HT-29 (cell line): ENCODE measurements around the gene SHANK3. TPM values are rescaled to one million over a fixed set of nuclear protein-coding genes. Genes with fewer than 3 reads are reported as not detected.

Experiments used
- DNase-seq: peaks from one replicate; pipeline ENCODE4 v3.0.0-alpha.2; 2015; ENCODE audit warnings: low spot score
- small RNA-seq: library from RNA; depleted of rRNA; stranded (forward); fragments of <200 nt; gene quantifications from one replicate; pipeline ENCODE3, GENCODE V24; 2014
- total RNA-seq: library from RNA; depleted of rRNA; stranded (reverse); fragments of >200 nt; shearing (Covaris generic); gene quantifications from 2 replicates; pipeline ENCODE4 v1.2.3, GENCODE V29; 2014; rRNA removed

Gene SHANK3
- total RNA-seq, 1 experiment from 2014 or later: not detected

DNA sequence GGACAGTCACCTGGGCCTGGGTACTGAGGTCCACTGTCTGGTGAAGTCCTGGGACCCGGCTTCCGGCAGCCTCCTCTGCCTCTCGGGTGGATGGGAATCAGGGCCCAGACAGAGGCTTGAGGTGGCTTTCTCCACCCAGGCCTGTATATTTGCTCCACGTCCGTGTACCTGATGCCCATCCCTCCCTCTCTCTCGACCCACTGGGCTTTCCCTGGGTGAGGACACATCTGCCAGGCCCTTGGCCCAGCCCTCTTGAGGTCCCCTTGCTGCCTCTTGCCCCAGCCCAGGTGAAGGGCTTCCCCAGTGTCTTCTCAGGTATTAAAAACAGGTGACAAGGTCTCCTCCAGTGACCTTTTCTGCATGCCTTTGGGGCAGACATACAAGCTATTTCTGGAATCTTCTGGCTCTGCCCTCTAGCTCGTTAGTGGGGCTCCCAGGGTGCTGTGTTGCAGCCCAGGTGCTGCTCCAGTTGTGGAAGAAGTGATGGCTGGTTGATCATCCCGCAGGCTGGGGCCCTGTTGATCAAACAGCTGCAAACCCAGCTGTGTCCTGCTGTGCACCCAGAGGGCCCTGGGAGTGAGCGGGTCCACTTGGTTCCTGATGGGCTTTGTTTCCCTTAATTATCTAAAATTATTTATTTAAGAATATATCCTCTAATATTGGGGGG is 39.9 kb downstream of the SHANK3 start:
- no peak for DNase-seq

DNA sequence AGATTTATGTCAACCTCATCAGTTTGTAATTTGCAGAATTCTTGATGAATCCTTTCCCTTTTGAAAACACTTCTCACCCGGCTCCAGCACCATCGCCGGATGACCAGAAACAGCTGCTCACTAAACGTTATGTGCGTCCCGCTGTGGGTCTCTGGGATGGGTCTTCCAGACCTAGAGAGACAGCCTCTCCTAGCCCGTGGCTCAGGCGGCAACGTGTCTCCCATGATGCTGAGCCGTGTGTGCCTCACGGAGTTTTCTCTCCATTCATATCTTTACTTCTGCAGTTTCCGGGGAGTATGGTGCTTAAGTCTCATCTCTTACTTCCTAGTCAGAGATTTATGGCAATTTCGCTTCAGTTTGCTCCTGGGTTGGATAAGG is 40.4 kb downstream of the SHANK3 start:
- DNase-seq: no peak

DNA sequence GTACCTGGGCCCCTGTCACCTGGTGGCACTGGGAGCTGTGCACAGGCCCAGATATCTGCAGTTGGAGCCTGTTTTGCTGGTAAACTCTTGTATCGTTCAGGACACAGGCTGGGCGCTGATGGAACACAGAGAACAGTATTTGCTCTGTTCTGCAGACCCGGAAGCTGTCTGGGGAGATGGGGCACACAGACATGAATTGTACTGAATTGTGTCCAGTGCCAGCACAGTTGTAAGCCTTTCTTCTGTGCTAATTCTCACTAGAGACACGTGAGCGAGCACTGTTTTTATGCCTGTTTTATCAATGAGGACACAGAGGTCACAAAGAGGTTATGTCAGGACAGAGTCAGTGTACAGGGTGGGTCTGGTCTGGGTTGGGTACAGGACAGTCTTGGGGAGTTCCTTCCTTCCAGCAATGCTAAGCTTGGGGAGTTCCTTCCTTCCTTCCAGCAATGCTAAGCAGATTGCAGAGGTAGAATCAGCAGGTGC is 41.0 kb downstream of the SHANK3 start:
- no peak for DNase-seq

DNA sequence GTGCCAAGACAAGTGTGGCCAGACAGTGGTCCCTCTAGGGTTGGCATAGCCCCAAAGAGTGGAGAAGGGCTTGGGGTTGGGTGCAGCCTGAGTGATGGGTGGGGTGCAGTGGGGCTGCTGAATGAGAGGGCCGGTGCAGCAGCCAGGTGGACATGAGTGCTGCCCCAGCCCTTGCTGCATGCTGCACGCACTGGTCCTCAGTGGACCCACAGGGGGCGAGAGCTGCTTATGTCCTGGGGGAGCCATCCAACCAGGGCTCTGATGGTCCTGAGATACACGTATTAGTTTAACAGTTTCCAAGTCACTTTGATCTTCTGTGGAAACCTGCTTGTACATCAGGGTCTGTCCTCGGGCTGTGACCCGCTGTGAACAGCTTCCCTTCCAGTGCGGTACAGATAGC is 41.5 kb downstream of the SHANK3 start:
- DNase-seq: no peak

DNA sequence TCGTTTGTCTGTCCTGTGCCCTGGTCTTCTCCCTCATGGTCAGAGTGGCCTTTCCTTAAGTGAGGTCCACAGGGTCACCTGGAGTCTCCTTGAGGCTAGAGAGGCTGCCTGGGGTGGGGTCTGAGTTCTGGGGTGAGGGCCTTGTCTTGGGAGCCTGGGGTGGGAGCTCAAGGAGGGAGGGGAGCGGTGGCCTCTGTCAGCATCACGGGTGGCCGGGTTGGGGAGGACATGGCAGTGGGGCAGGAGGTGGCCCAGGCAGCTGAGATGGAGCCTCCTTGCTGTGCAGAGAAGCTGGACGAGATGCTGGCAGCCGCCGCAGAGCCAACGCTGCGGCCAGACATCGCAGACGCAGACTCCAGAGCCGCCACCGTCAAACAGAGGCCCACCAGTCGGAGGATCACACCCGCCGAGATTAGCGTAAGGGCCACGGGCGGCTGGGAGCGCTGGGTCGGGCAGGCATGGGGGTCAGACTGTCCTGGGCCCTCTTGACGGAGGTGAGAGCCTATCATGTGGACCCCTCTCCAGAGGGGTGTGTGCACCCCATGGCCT is 42.1 kb downstream of the SHANK3 start:
- no peak for DNase-seq

DNA sequence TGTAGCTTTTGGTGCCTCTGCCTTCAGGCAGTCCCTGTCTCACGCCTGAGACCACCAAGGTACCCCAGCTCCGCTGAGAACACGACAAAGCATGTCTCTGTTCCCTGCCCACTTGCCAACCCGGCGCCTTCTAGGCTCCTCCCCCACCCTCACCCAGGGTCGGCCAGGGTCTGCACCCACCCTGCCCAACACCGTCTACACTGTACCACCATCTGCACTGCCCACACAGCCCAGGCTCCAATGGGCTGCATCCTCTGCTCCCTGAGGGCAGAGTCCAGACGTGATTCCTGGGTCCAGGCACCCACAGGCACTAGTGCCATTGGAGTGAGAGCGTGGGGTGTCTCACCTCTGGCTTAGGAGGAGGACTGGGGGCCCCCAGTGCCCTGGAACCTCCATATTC is 42.6 kb downstream of the SHANK3 start:
- DNase-seq: no peak

DNA sequence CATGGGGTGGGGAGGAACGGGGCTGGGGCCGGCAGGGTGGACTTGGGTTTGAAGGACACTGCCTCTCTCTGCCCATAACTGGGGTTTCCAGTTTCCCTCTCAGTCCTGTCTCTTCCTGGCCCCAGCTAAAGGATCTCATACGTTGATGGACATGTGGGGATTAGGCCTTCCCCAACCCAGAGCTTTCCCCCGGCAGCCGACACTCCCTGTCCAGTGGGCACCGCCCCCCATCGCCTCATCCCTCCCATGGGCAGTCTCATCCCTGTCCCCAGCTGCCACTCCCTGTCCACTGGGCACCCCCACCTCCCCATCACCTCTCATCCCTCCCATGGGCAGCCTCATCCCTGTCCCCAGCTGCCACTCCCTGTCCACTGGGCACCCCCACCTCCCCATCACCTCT is 43.2 kb downstream of the SHANK3 start:
- no peak for DNase-seq

DNA sequence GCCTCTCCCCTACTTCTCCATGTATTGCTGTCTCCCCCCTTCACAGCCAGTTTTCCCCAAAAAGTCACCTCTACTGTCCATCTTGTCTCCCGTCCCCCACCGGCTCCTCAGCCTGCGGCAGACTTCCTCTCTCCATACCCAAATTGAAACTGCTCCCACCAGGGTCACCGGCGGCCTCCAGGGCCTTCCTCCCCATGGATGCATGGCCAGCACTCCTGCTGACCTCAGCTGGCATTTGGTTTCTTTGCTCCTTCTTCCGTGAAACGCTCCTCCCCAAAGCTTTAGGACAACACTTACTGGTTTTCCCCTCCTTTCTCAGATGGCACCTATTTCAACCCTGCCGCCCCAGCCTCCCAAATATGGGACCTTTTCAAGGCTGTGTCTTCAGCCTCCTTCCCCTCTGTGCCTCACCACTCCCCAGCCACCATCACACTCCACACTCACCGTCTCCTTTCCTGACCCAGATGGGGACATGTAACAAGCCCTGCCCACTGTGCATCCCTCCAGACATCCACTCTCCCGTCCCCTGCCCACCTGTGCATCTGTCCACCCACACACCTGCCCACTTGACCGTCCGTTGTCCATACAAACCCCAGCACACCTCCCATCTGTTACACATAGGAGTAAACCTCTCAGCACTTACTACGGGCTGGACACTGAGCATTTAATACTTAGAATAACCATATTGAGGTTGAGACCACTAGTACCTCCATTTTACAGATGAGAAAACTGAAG is 43.8 kb downstream of the SHANK3 start:
- DNase-seq: no peak

DNA sequence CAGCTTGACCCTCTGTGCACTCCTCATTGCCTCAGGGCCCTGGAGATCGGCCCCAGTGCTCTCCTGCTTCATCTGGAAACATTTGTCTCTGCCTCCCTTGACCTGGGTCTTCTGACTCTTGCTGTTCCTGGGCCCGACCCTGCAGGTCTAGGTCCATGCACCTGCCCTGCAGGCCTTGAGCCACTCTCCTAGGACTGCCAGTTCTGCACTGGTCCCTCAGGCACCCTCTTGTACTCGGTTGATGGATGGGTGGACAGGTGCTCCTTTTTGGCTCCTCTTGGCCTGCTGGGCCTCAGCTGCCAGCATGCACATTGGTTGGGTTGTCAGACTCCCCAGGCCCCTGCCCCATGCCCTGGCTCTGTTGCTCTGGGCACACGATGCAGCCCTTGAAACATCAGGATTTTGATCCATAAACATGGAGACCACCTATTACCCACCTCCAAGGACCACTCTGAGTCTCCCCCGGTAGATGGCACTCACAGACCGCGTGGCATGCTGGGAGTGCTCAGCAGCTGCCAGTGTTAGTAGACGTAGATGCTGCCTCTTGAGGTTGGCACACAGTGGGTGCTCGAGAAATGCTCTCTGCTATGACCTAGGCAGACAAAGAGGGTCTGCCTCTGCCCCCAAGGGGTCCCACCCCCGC is 45.2 kb downstream of the SHANK3 start:
- no peak for DNase-seq

DNA sequence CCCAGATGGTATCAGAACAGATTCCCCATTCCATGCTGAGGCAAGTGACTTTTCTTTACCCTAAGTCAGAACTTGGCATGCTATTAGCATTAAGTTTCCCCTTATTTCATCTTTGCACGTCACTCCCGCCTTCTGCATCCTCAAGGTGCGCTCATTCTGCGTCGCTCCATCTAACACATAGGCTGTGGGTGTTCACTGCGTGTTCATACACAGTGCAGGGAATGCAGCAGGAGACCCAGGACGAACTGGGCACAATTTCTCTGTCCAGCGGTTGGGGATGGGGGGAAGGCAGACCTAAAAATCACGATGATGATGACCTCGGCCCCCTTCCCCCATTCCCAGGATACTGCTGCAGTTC is 45.7 kb downstream of the SHANK3 start:
- no peak for DNase-seq

DNA sequence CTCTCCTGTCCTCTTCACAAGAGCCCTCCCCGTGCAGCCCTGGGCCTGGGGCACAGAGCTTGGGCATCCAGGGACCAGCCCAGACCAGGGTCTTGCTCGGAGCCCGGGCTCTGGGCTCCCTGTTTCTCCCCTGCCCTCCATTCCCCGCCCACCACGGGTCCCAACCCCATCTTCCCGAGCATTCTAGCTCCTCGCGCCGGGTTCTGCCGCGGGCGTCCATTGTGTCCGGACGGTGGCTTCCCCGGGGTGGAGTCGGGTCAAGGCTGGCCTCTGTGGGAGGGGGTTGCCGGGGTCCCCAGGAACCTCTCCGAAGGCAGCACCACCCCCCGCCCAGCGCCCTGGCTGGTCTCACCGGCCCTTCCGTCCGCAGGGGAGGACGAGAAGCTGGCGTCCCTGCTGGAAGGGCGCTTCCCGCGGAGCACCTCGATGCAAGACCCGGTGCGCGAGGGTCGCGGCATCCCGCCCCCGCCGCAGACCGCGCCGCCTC is 47.2 kb downstream of the SHANK3 start:
- DNase-seq: no peak

DNA sequence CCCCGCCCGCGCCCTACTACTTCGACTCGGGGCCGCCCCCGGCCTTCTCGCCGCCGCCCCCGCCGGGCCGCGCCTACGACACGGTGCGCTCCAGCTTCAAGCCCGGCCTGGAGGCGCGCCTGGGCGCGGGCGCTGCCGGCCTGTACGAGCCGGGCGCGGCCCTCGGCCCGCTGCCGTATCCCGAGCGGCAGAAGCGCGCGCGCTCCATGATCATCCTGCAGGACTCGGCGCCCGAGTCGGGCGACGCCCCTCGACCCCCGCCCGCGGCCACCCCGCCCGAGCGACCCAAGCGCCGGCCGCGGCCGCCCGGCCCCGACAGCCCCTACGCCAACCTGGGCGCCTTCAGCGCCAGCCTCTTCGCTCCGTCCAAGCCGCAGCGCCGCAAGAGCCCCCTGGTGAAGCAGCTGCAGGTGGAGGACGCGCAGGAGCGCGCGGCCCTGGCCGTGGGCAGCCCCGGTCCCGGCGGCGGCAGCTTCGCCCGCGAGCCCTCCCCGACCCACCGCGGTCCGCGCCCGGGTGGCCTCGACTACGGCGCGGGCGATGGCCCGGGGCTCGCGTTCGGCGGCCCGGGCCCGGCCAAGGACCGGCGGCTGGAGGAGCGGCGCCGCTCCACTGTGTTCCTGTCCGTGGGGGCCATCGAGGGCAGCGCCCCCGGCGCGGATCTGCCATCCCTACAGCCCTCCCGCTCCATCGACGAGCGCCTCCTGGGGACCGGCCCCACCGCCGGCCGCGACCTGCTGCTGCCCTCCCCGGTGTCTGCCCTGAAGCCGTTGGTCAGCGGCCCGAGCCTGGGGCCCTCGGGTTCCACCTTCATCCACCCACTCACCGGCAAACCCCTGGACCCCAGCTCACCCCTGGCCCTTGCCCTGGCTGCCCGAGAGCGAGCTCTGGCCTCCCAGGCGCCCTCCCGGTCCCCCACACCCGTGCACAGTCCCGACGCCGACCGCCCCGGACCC is 48.0 kb downstream of the SHANK3 start:
- DNase-seq: no peak

DNA sequence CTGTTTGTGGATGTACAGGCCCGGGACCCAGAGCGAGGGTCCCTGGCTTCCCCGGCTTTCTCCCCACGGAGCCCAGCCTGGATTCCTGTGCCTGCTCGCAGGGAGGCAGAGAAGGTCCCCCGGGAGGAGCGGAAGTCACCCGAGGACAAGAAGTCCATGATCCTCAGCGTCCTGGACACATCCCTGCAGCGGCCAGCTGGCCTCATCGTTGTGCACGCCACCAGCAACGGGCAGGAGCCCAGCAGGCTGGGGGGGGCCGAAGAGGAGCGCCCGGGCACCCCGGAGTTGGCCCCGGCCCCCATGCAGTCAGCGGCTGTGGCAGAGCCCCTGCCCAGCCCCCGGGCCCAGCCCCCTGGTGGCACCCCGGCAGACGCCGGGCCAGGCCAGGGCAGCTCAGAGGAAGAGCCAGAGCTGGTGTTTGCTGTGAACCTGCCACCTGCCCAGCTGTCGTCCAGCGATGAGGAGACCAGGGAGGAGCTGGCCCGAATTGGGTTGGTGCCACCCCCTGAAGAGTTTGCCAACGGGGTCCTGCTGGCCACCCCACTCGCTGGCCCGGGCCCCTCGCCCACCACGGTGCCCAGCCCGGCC is 48.7 kb downstream of the SHANK3 start:
- DNase-seq: no peak

DNA sequence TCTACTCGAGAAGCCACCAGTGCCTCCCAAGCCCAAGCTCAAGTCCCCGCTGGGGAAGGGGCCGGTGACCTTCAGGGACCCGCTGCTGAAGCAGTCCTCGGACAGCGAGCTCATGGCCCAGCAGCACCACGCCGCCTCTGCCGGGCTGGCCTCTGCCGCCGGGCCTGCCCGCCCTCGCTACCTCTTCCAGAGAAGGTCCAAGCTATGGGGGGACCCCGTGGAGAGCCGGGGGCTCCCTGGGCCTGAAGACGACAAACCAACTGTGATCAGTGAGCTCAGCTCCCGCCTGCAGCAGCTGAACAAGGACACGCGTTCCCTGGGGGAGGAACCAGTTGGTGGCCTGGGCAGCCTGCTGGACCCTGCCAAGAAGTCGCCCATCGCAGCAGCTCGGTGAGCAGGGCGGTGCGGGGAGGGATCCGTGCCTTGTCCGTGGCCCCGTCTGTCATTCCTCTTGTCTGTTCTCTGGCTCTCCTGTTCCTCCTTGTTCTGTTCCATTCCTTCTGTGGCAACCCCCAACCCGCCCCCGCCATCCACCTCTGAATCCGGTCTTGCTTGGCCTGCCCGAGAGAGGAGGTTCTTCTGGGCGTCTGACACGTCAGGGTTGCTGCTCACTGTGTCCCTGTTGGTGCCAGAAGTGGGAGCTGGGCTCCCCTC is 49.6 kb downstream of the SHANK3 start:
- no peak for DNase-seq

Small RNA genes within 50 kb of the gene (small RNA-seq; reads per million reads assigned to genes)
- gene RF00019: not detected
- gene RNU6-409P: not detected

Other genes with a start within 250 kb of the SHANK3 start
- gene SBF1, start 197.8 kb upstream of the SHANK3 start, total RNA-seq: 85.0 and 102 TPM in 2 replicates
- gene ADM2, start 191.3 kb upstream of the SHANK3 start, total RNA-seq: 2.2 and 4.2 TPM in 2 replicates
- not detected in 2 replicates for gene MIOX, start 186.0 kb upstream of the SHANK3 start, total RNA-seq
- 52.8 and 53.2 TPM in 2 replicates for gene LMF2, start 165.1 kb upstream of the SHANK3 start, total RNA-seq
- 87.9 and 88.8 TPM in 2 replicates for gene NCAPH2, start 164.6 kb upstream of the SHANK3 start, total RNA-seq
- gene SCO2, start 147.2 kb upstream of the SHANK3 start, total RNA-seq: 5.0 and 5.5 TPM in 2 replicates
- gene TYMP, start 142.8 kb upstream of the SHANK3 start, total RNA-seq: 6.9 and 7.4 TPM in 2 replicates
- not detected in 2 replicates for gene KLHDC7B, start 126.9 kb upstream of the SHANK3 start, total RNA-seq
- gene SYCE3, start 109.9 kb upstream of the SHANK3 start, total RNA-seq: not detected in 2 replicates
- 1.5 and 2.5 TPM in 2 replicates for gene CPT1B, start 94.4 kb upstream of the SHANK3 start, total RNA-seq
- gene CHKB, start 90.0 kb upstream of the SHANK3 start, total RNA-seq: 21.5 and 26.2 TPM in 2 replicates
- not detected in 2 replicates for gene MAPK8IP2, start 72.0 kb upstream of the SHANK3 start, total RNA-seq
- gene ARSA, start 44.7 kb upstream of the SHANK3 start, total RNA-seq: 11.4 and 16.6 TPM in 2 replicates
- gene ACR, start 65.4 kb downstream of the SHANK3 start, total RNA-seq: not detected in 2 replicates
- 6.8 and 15.5 TPM in 2 replicates for gene RABL2B, start 110.8 kb downstream of the SHANK3 start, total RNA-seq